Measurements from ENCODE around the gene RAB38.

The RAB38 gene

GRCh38 chr11:88174709-88175568 lies at the start of gene RAB38:
Gene RAB38, minus strand, starts transcription at chr11:88175443. Its CDS starts 59 bp downstream, at chr11:88175384.
- peak; percentile 57 for DNase-seq (ENCODE audit: low spot score)

- no peak for DNase-seq (ENCODE audit: low spot score)
These were observed 38.2 kb upstream of the RAB38 start for GRCh38 chr11:88213406-88213805.

GRCh38 chr11:88212300-88212699 lies 37.1 kb upstream of the RAB38 start:
- DNase-seq (ENCODE audit: low spot score): no peak

- DNase-seq (ENCODE audit: low spot score): no peak
These were observed 33.5 kb upstream of the RAB38 start for GRCh38 chr11:88208745-88209144.

GRCh38 chr11:88206751-88207150 lies 31.5 kb upstream of the RAB38 start:
- peak; percentile 31 for DNase-seq (ENCODE audit: low spot score)

GRCh38 chr11:88204353-88204752 lies 29.1 kb upstream of the RAB38 start:
- DNase-seq (ENCODE audit: low spot score): no peak

GRCh38 chr11:88203604-88204003 lies 28.4 kb upstream of the RAB38 start:
- DNase-seq (ENCODE audit: low spot score): no peak

GRCh38 chr11:88202498-88202897 lies 27.3 kb upstream of the RAB38 start:
- no peak for DNase-seq (ENCODE audit: low spot score)

- DNase-seq (ENCODE audit: low spot score): no peak
These were observed 21.1 kb upstream of the RAB38 start for GRCh38 chr11:88196393-88196792.

- DNase-seq (ENCODE audit: low spot score): no peak
These were observed 20.7 kb upstream of the RAB38 start for GRCh38 chr11:88195908-88196307.

- no peak for DNase-seq (ENCODE audit: low spot score)
These were observed 19.7 kb upstream of the RAB38 start for GRCh38 chr11:88194990-88195389.

- no peak for DNase-seq (ENCODE audit: low spot score)
These were observed 18.0 kb upstream of the RAB38 start for GRCh38 chr11:88193278-88193677.

GRCh38 chr11:88188932-88189253 lies 13.7 kb upstream of the RAB38 start:
- no peak for DNase-seq (ENCODE audit: low spot score)

GRCh38 chr11:88188251-88188931 lies 13.1 kb upstream of the RAB38 start:
- DNase-seq (ENCODE audit: low spot score): no peak

- DNase-seq (ENCODE audit: low spot score): no peak
These were observed 8.0 kb upstream of the RAB38 start for GRCh38 chr11:88183233-88183632.

GRCh38 chr11:88181776-88182175 lies 6.5 kb upstream of the RAB38 start:
- DNase-seq (ENCODE audit: low spot score): no peak

- DNase-seq (ENCODE audit: low spot score): no peak
These were observed 4.9 kb upstream of the RAB38 start for GRCh38 chr11:88179971-88180629.

GRCh38 chr11:88179141-88179540 lies 3.9 kb upstream of the RAB38 start:
- no peak for DNase-seq (ENCODE audit: low spot score)

GRCh38 chr11:88178191-88178590 lies 2.9 kb upstream of the RAB38 start:
- peak; percentile 30 for DNase-seq (ENCODE audit: low spot score)

GRCh38 chr11:88175569-88176075 lies 379 bp upstream of the RAB38 start:
- DNase-seq (ENCODE audit: low spot score): no peak

GRCh38 chr11:88173956-88174355 lies 1.3 kb downstream of the RAB38 start:
- DNase-seq (ENCODE audit: low spot score): no peak

GRCh38 chr11:88171982-88172381 lies 3.3 kb downstream of the RAB38 start:
- DNase-seq (ENCODE audit: low spot score): no peak

- no peak for DNase-seq (ENCODE audit: low spot score)
These were observed 4.6 kb downstream of the RAB38 start for GRCh38 chr11:88170673-88171072.
